A673 (cell line): ENCODE results near the gene TCEA3.

ENCODE experiments used
- EZH2 ChIP-seq: fragments of 200-600 bp; sonication (generic); IDR thresholded peaks from 2 replicates; pipeline ENCODE4 v1.6.1; 2017; ENCODE audit warnings: borderline replicate concordance, low read depth, mild to moderate bottlenecking, mixed read lengths, antibody characterized with exemption, low read length; ENCODE audit not compliant: poor library complexity, severe bottlenecking
- TF ChIP-seq, protein P1 (sequence below): fragments of 300-800, 200-600 bp; sonication (generic); conservative IDR thresholded peaks from 2 replicates; pipeline ENCODE4 v1.5.1; 2017; ENCODE audit warnings: low read depth, mild to moderate bottlenecking, antibody characterized with exemption, low read length, moderate library complexity, mixed read lengths

DNA sequence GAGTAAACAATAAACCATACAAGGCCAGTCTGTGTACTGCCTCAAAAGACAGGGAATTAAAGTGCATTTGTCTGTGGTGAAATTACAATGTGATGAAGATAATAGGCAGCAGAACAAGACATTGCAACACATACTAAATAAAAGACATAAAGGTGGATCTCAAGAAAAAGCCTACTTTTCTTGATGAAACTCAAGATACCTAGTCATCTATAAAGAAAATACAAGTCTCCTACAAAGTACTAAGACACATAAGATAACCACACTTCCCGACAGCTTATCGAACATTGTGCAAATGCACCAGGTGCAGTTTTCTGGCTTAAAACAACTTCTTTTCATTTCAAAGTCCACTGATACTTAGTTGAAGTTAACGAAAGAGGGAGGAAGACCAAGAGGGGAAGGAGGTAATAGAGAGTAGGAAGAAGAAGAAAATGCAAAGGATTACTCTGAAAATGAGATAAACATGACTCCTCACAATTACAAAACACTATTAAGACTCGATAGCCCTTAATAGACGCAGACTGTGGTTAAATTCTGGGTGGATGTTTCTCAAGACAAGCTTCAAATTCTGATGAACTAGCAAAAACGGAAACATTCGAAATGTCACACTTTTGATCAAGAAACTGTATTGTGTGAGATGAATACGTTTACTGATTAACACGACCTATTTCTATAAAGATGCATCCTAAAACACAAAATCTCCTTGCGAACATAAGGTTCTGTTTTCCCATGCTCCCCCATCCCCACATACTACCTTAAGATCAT, 82.4 kb downstream of the TCEA3 start:
- TF ChIP-seq, protein P1, sequence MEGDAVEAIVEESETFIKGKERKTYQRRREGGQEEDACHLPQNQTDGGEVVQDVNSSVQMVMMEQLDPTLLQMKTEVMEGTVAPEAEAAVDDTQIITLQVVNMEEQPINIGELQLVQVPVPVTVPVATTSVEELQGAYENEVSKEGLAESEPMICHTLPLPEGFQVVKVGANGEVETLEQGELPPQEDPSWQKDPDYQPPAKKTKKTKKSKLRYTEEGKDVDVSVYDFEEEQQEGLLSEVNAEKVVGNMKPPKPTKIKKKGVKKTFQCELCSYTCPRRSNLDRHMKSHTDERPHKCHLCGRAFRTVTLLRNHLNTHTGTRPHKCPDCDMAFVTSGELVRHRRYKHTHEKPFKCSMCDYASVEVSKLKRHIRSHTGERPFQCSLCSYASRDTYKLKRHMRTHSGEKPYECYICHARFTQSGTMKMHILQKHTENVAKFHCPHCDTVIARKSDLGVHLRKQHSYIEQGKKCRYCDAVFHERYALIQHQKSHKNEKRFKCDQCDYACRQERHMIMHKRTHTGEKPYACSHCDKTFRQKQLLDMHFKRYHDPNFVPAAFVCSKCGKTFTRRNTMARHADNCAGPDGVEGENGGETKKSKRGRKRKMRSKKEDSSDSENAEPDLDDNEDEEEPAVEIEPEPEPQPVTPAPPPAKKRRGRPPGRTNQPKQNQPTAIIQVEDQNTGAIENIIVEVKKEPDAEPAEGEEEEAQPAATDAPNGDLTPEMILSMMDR = no peak
- no peak for TF ChIP-seq EZH2
